PC-3 (cell line): ENCODE measurements around the gene RPF1. TPM values are rescaled to one million over a fixed set of nuclear protein-coding genes. Genes with fewer than 3 reads are reported as not detected.

Experiments used
- ATAC-seq: fragments of 200-7000 bp; cut with Tn5 transposase; 2 replicates; pipeline ENCODE4 v1.9.1; 2020; ENCODE audit warnings: mild to moderate bottlenecking, moderate library complexity
- BruUV-seq: library from RNA; stranded (reverse); fragments of 400-500 nt; replicated peaks from 2 replicates; lab custom pipeline; 2021; lab: Mats Ljungman, UMichigan
- CTCF ChIA-PET: fragments of 300-600 bp; sonication (Branson Sonifier 250); formaldehyde crosslinking; loops from one replicate; lab custom pipeline; 2022; ENCODE audit warnings: antibody characterized with exemption; lab: Charles Lee
- POLR2A ChIA-PET: fragments of 300-600 bp; sonication (Branson Sonifier 250); formaldehyde crosslinking; loops from one replicate; lab custom pipeline; 2022; ENCODE audit warnings: antibody characterized with exemption; ENCODE audit not compliant: unreplicated experiment; lab: Charles Lee
- DNase-seq: peaks from one replicate; pipeline ENCODE4 v3.0.0-alpha.2; 2015
- H2AFZ ChIP-seq: fragments of 300-600 bp; sonication (generic); 2 replicates; pipeline ENCODE4 v1.6.0; 2016; ENCODE audit warnings: antibody characterized with exemption, low read length
- H3F3A ChIP-seq: fragments of 300-600 bp; sonication (generic); one replicate; pipeline ENCODE4 v1.6.0; 2017; ENCODE audit warnings: antibody characterized with exemption, low read length, control low read depth, mild to moderate bottlenecking; ENCODE audit not compliant: unreplicated experiment
- H3K27ac ChIP-seq: fragments of 300-600 bp; sonication (generic); 2 replicates; pipeline ENCODE4 v1.5.1; 2016; ENCODE audit warnings: mild to moderate bottlenecking, low read length
- H3K27me3 ChIP-seq: fragments of 300-600 bp; sonication (generic); 2 replicates; pipeline ENCODE4 v1.6.1; 2016; ENCODE audit warnings: low read length, mixed read lengths
- H3K36me3 ChIP-seq: fragments of 300-600 bp; sonication (generic); 2 replicates; pipeline ENCODE4 v1.6.1; 2016; ENCODE audit warnings: low read depth, mixed run types, low read length, mixed read lengths
- H3K4me1 ChIP-seq: fragments of 300-600 bp; sonication (generic); 2 replicates; pipeline ENCODE4 v1.5.1; 2016; ENCODE audit warnings: low read length; ENCODE audit not compliant: insufficient read depth
- H3K4me2 ChIP-seq: fragments of 300-600 bp; sonication (generic); 2 replicates; pipeline ENCODE4 v1.6.0; 2016; ENCODE audit warnings: low read length
- H3K4me3 ChIP-seq: fragments of 300-600 bp; sonication (generic); 2 replicates; pipeline ENCODE4 v1.5.1; 2016; ENCODE audit warnings: mild to moderate bottlenecking, low read length, mixed read lengths
- H3K79me2 ChIP-seq: fragments of 300-600 bp; sonication (generic); 2 replicates; pipeline ENCODE4 v1.6.1; 2017; ENCODE audit warnings: low read length, mixed read lengths
- H3K9ac ChIP-seq: fragments of 300-600 bp; sonication (generic); 2 replicates; pipeline ENCODE4 v1.6.0; 2016; ENCODE audit warnings: mild to moderate bottlenecking, low read length
- H3K9me2 ChIP-seq: fragments of 300-600 bp; sonication (generic); replicated peaks from 2 replicates; pipeline ENCODE4 v1.6.1; 2016; ENCODE audit warnings: mixed run types, low read length, mixed read lengths
- H3K9me3 ChIP-seq: fragments of 300-600 bp; sonication (generic); 2 replicates; pipeline ENCODE4 v1.6.1; 2016; ENCODE audit warnings: low read length, mixed read lengths
- H4K20me1 ChIP-seq: fragments of 300-600 bp; sonication (generic); 2 replicates; pipeline ENCODE4 v1.6.1; 2016; ENCODE audit warnings: low read length, mixed read lengths
- CTCF ChIP-seq: fragments of 300-600 bp; sonication (generic); conservative IDR thresholded peaks from 2 replicates; pipeline ENCODE4 v1.5.1; 2017; ENCODE audit warnings: antibody characterized with exemption, low read depth, mild to moderate bottlenecking, low read length
- EZH2 ChIP-seq: fragments of 300-600 bp; sonication (generic); IDR thresholded peaks from one replicate; pipeline ENCODE4 v1.6.1; 2017; ENCODE audit warnings: antibody characterized with exemption, mild to moderate bottlenecking, low read length; ENCODE audit not compliant: unreplicated experiment
- EZH2phosphoT487 ChIP-seq: fragments of 300-600 bp; sonication (generic); IDR thresholded peaks from 2 replicates; pipeline ENCODE4 v1.6.1; 2018; ENCODE audit warnings: mild to moderate bottlenecking, antibody characterized with exemption, low read length, borderline replicate concordance
- intact Hi-C: fragments of 100-400 bp; cut with micrococcal nuclease; formaldehyde crosslinking; loops from 2 replicates; pipeline ENCODE4 v1.9.0; 2023
- total RNA-seq: library from RNA; depleted of rRNA; stranded (reverse); fragments of >200 nt; gene quantifications from 2 replicates; pipeline ENCODE4 v1.2.3, GENCODE V29; 2014

The RPF1 gene
- total RNA-seq, 1 experiment from 2014 or later: 85.8 TPM

GRCh38 chr1:84488107-84488506 is 9.0 kb downstream of the RPF1 start:
- H2AFZ ChIP-seq: no peak overlapping the region
- H3K9ac ChIP-seq: no peak overlapping the region
- DNase-seq: no peak
- H3K4me1 ChIP-seq: peaks cover 21% of the 10 kb centered on the region
- H3K36me3 ChIP-seq: peaks cover 60% of the 10 kb centered on the region
- ChIA-PET CTCF (no interaction called here), POLR2A (no interaction called here)
- H3F3A ChIP-seq: peaks cover 8% of the 10 kb centered on the region
- H3K79me2 ChIP-seq: peaks cover 59% of the 10 kb centered on the region
- H3K4me2 ChIP-seq: no peak overlapping the region
- H3K9me3 ChIP-seq: no peaks in the 10 kb centered on the region
- H3K9me2 ChIP-seq: no peaks in the 10 kb centered on the region
- no peak overlapping the region for H3K27ac ChIP-seq
- TF ChIP-seq EZH2 (no peak), CTCF (no peak), EZH2phosphoT487 (no peak)
- H3K4me3 ChIP-seq: no peak overlapping the region
- H3K27me3 ChIP-seq: no peaks in the 10 kb centered on the region
- peaks cover 34% of the 10 kb centered on the region for H4K20me1 ChIP-seq
- ATAC-seq: no peak
- BruUV-seq: no TSS peak
- intact Hi-C loops: no loop called here

GRCh38 chr1:84489766-84490165 is 10.7 kb downstream of the RPF1 start:
- Histone ChIP-seq H2AFZ (no peak overlapping the region), H3K9me3 (no peaks in the 10 kb centered on the region), H3K27ac (no peak overlapping the region), H3K9ac (no peak overlapping the region), H3K4me2 (no peak overlapping the region), H3K4me1 (peaks cover 16% of the 10 kb centered on the region), H3K9me2 (no peaks in the 10 kb centered on the region), H3K79me2 (peaks cover 43% of the 10 kb centered on the region), H3K36me3 (peaks cover 52% of the 10 kb centered on the region), H3F3A (peaks cover 8% of the 10 kb centered on the region), H3K27me3 (no peaks in the 10 kb centered on the region), H3K4me3 (no peak overlapping the region), H4K20me1 (peaks cover 34% of the 10 kb centered on the region)
- ATAC-seq: no peak
- CTCF ChIA-PET: no interaction called here
- BruUV-seq: no TSS peak
- intact Hi-C loops: no loop called here
- DNase-seq: no peak
- POLR2A ChIA-PET: no interaction called here
- no peak for TF ChIP-seq EZH2
- TF ChIP-seq CTCF: no peak
- no peak for TF ChIP-seq EZH2phosphoT487

- intact Hi-C loops: no loop called here
- POLR2A ChIA-PET: no interaction called here
- peaks cover 69% of the 10 kb centered on the region for H3K36me3 ChIP-seq
These were observed 13.7 kb downstream of the RPF1 start for GRCh38 chr1:84492726-84493125.

More at GRCh38 chr1:84492726-84493125, 13.7 kb downstream of the RPF1 start:
- no peaks in the 10 kb centered on the region for H3F3A ChIP-seq
- no peak overlapping the region for H3K27ac ChIP-seq
- CTCF ChIA-PET: no interaction called here
- no peaks in the 10 kb centered on the region for H3K9me2 ChIP-seq
- BruUV-seq: no TSS peak
- no peak overlapping the region for H3K4me3 ChIP-seq
- no peak for DNase-seq
- H3K4me2 ChIP-seq: no peak overlapping the region
- H3K9ac ChIP-seq: no peak overlapping the region
- TF ChIP-seq CTCF (no peak; the same call in 1 of the 2 replicates), EZH2phosphoT487 (no peak)
- H3K9me3 ChIP-seq: no peaks in the 10 kb centered on the region
- no peak overlapping the region for H2AFZ ChIP-seq
- H3K79me2 ChIP-seq: peaks cover 24% of the 10 kb centered on the region
- H3K4me1 ChIP-seq: peaks cover 3% of the 10 kb centered on the region; the same call in 1 of the 2 replicates
- peaks cover 18% of the 10 kb centered on the region for H4K20me1 ChIP-seq
- no peaks in the 10 kb centered on the region for H3K27me3 ChIP-seq
- no peak; the same call in 1 of the 2 replicates for ATAC-seq
